NT2/D1 (cell line): ENCODE data around the gene GLTPD2.
A peak's percentile ranks its signal among the peaks of the same experiment; 100 is the strongest.

Experiments
- DNase-seq: peaks from one replicate; pipeline ENCODE4 v3.0.0-alpha.2; 2011; ENCODE audit warnings: low read depth, low spot score
- H3K27me3 ChIP-seq: 2 replicates; pipeline ENCODE4 v1.6.0; 2011; ENCODE audit warnings: mild to moderate bottlenecking; ENCODE audit not compliant: insufficient read length, insufficient read depth
- H3K36me3 ChIP-seq: 2 replicates; pipeline ENCODE4 v1.6.1; 2011; ENCODE audit warnings: mild to moderate bottlenecking, low read length, mixed read lengths; ENCODE audit not compliant: insufficient read depth, insufficient read length
- H3K4me1 ChIP-seq: 2 replicates; pipeline ENCODE4 v1.5.1; 2011; ENCODE audit not compliant: insufficient read depth, insufficient read length
- H3K4me3 ChIP-seq: 2 replicates; pipeline ENCODE4 v1.5.1; 2011; ENCODE audit warnings: low read depth; ENCODE audit not compliant: insufficient read length
- H3K9ac ChIP-seq: 2 replicates; pipeline ENCODE4 v1.6.0; 2011; ENCODE audit warnings: low read depth; ENCODE audit not compliant: insufficient read length
- H3K9me3 ChIP-seq: 2 replicates; pipeline ENCODE4 v1.5.1; 2011; ENCODE audit warnings: mild to moderate bottlenecking, low read length; ENCODE audit not compliant: insufficient read depth
- SUZ12 ChIP-seq: IDR thresholded peaks from 2 replicates; pipeline ENCODE4 v1.6.1; 2011; ENCODE audit not compliant: insufficient read length, insufficient read depth; ENCODE audit errors: extremely low read depth
- YY1 ChIP-seq: IDR thresholded peaks from 2 replicates; pipeline ENCODE4 v1.6.1; 2011; ENCODE audit not compliant: insufficient read length, insufficient read depth
- ZNF274 ChIP-seq: IDR thresholded peaks from 2 replicates; pipeline ENCODE4 v1.6.1; 2011; ENCODE audit warnings: mild to moderate bottlenecking, low read depth, low read length

GLTPD2 gene

GRCh38 chr17:4786106-4786511, 2.7 kb upstream of the GLTPD2 start, which contains the start of gene VMO1:
Gene VMO1 (minus strand): TSS chr17:4786364. CDS start chr17:4786352, 12 bp downstream.
- DNase-seq: no peak
- H3K27me3 ChIP-seq: peaks cover 46% of the 10 kb centered on the region
- H3K9me3 ChIP-seq: no peaks in the 10 kb centered on the region
- H3K4me3 ChIP-seq: peak within 1 kb of the TSS; percentile 9
- TF ChIP-seq YY1: no peak
- no peak for TF ChIP-seq ZNF274
- no peak for TF ChIP-seq SUZ12
- no peak within 1 kb of the TSS for H3K9ac ChIP-seq
- peaks cover 6% of the 10 kb centered on the region for H3K4me1 ChIP-seq
- no peaks in the 10 kb centered on the region for H3K36me3 ChIP-seq

- peaks cover 49% of the 10 kb centered on the region for H3K27me3 ChIP-seq
- no peak overlapping the region for H3K4me3 ChIP-seq
- no peak for DNase-seq
- H3K4me1 ChIP-seq: peaks cover 6% of the 10 kb centered on the region
- H3K9me3 ChIP-seq: no peaks in the 10 kb centered on the region
- H3K9ac ChIP-seq: no peak overlapping the region
- TF ChIP-seq YY1: no peak
- TF ChIP-seq SUZ12: no peak
- TF ChIP-seq ZNF274: no peak
- H3K36me3 ChIP-seq: no peaks in the 10 kb centered on the region
These were observed 2.2 kb upstream of the GLTPD2 start for GRCh38 chr17:4786516-4786915.

GRCh38 chr17:4788159-4788806, 481 bp upstream of the GLTPD2 start:
- peaks cover 6% of the 10 kb centered on the region for H3K4me1 ChIP-seq
- no peak for TF ChIP-seq YY1
- peak; percentile 3 for TF ChIP-seq SUZ12
- H3K27me3 ChIP-seq: peaks cover 45% of the 10 kb centered on the region
- peak overlapping the region; percentile 75 for H3K4me3 ChIP-seq
- no peaks in the 10 kb centered on the region for H3K9me3 ChIP-seq
- H3K36me3 ChIP-seq: no peaks in the 10 kb centered on the region
- peak overlapping the region; percentile 85 for H3K9ac ChIP-seq
- DNase-seq: no peak

GRCh38 chr17:4789701-4789950, 862 bp downstream of the GLTPD2 start:
- H3K4me1 ChIP-seq: peaks cover 6% of the 10 kb centered on the region
- H3K9ac ChIP-seq: peak overlapping the region; percentile 85
- H3K27me3 ChIP-seq: peaks cover 32% of the 10 kb centered on the region
- TF ChIP-seq SUZ12 (no peak), YY1 (no peak), ZNF274 (no peak)
- no peaks in the 10 kb centered on the region for H3K36me3 ChIP-seq
- peak overlapping the region; percentile 75 for H3K4me3 ChIP-seq
- no peaks in the 10 kb centered on the region for H3K9me3 ChIP-seq
- DNase-seq: no peak

GRCh38 chr17:4789951-4790704, 1.4 kb downstream of the GLTPD2 start:
- no peaks in the 10 kb centered on the region for H3K9me3 ChIP-seq
- peak overlapping the region; percentile 85 for H3K9ac ChIP-seq
- peaks cover 6% of the 10 kb centered on the region for H3K4me1 ChIP-seq
- H3K4me3 ChIP-seq: peak overlapping the region; percentile 75
- peak; percentile 43 for DNase-seq
- H3K36me3 ChIP-seq: no peaks in the 10 kb centered on the region
- TF ChIP-seq ZNF274 (no peak), YY1 (no peak), SUZ12 (no peak)
- H3K27me3 ChIP-seq: peaks cover 28% of the 10 kb centered on the region

GRCh38 chr17:4790705-4791088, 1.9 kb downstream of the GLTPD2 start:
- peaks cover 22% of the 10 kb centered on the region for H3K27me3 ChIP-seq
- no peaks in the 10 kb centered on the region for H3K36me3 ChIP-seq
- H3K9me3 ChIP-seq: no peaks in the 10 kb centered on the region
- H3K9ac ChIP-seq: peak overlapping the region; percentile 61
- H3K4me3 ChIP-seq: peak overlapping the region; percentile 75
- no peak for DNase-seq
- H3K4me1 ChIP-seq: peaks cover 2% of the 10 kb centered on the region
- TF ChIP-seq YY1 (no peak), SUZ12 (no peak), ZNF274 (no peak)

- Histone ChIP-seq H3K9me3 (no peaks in the 10 kb centered on the region), H3K36me3 (peaks cover 25% of the 10 kb centered on the region), H3K27me3 (peaks cover 10% of the 10 kb centered on the region), H3K4me1 (peaks cover 3% of the 10 kb centered on the region), H3K9ac (no peak overlapping the region), H3K4me3 (no peak overlapping the region)
- no peak for DNase-seq
- TF ChIP-seq SUZ12: no peak
- no peak for TF ChIP-seq ZNF274
- no peak for TF ChIP-seq YY1
These were observed 6.4 kb downstream of the GLTPD2 start for GRCh38 chr17:4795168-4795567.
